ENCODE measurements around the gene NDUFAF8. TPM values are rescaled to one million over a fixed set of nuclear protein-coding genes. Genes with fewer than 3 reads are reported as not detected.

Gene NDUFAF8
- total and polyA plus RNA-seq, 2 donors (not counting 1 experiment from before 2014, with no cell fraction given) = 41.7 to 42.6 TPM

DNA sequence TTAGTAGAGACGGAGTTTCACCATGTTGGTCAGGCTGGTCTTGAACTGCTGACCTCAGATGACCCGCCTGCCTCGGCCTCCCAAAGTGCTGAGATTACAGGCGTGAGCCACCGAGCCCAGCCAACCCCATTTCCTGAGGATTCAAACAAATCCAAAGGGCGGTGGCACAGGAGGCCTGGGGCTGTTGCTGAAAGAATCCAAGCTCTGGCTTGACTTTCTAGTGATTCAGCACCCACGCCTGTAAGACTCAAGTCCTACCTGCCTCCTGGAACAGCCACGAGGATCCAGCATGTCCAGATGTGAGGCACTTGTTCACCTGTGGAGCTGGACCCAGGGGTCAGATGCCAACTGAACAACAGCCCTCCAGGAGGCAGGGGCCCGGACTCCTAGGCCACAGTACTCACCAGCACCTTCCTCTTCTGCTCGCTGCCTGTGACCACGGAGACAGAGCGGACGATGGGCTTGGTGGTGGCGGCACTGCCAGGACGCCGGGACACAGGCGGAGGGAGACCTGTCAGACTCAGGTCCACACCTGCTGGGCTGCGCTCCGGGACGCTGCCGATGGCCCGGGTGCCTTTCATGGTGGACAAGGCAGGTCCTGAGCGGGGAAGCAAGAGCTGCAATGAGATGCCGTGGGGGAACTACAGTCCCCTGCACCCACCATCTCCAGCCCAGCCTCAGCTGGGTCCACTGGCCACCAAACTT lies 19.5 kb upstream of the NDUFAF8 start:
- Mint-ChIP-seq H3K4me3 (no peak overlapping the region), H3K27ac (no peak overlapping the region), H3K9me3 (ENCODE audit: insufficient read depth) (no peaks in the 10 kb centered on the region), H3K4me1 (peaks cover 22% of the 10 kb centered on the region), H3K27me3 (no peaks in the 10 kb centered on the region)
- Histone ChIP-seq H3K9me3 (ENCODE audit: control extremely low read depth in 1 of 3, control insufficient read depth in 2 of 3, insufficient read depth in 1 of 3, low read length in 2 of 3) (no peaks in the 10 kb centered on the region), H3K9ac (ENCODE audit: low read length) (no peak overlapping the region), H3K4me1 (ENCODE audit: control insufficient read depth in 2 of 2, insufficient read depth in 2 of 2, low read length in 2 of 2) (peaks cover 18 to 24% of the 10 kb centered on the region in 2 donors), H3K36me3 (replicated peaks in 1 of 2; ENCODE audit: control extremely low read depth in 1 of 2, control insufficient read depth in 1 of 2, extremely low read depth in 1 of 2, insufficient read depth in 2 of 2, low read length in 1 of 2) (peaks cover 0 to 14% of the 10 kb centered on the region in 2 experiments), H3K79me2 (ENCODE audit: control insufficient read depth, insufficient read depth, low read length) (peaks cover 17% of the 10 kb centered on the region), H3K27me3 (replicated peaks in 1 of 4; ENCODE audit: control extremely low read depth in 1 of 4, control insufficient read depth in 3 of 4, insufficient read depth in 4 of 4, low read length in 3 of 4) (no peaks in the 10 kb centered on the region), H3K4me3 (ENCODE audit: control extremely low read depth in 1 of 5, extremely low read depth in 1 of 5, insufficient read depth in 1 of 5, low read depth in 2 of 5, low read length in 4 of 5) (no peak overlapping the region), H3K27ac (ENCODE audit: low read length in 2 of 2) (no peak overlapping the region), H2AFZ (ENCODE audit: insufficient read depth, low read depth, low read length, poor library complexity, severe bottlenecking) (no peak overlapping the region), H4K20me1 (ENCODE audit: control insufficient read depth, insufficient read depth, low read length, poor library complexity, severe bottlenecking) (peaks cover 9% of the 10 kb centered on the region), H3K4me2 (replicated peaks; ENCODE audit: low read depth, low read length, poor library complexity, severe bottlenecking) (no peak overlapping the region)
- ChIA-PET CTCF (interaction anchor here (0.7 to 1.3 kb wide), 2 partner anchors 77 to 171 kb away, joined by 3 to 4 read pairs; no protein-coding TSS in a partner anchor), POLR2A (no interaction called here)
- WGBS (ENCODE audit: insufficient coverage) = 95% methylated on average over 22 of the region's 24 CpGs
- ATAC-seq (ENCODE audit: low read depth) (no peak), DNase-seq (no peak)
- intact Hi-C loops (cut with micrococcal nuclease) = loop anchor here (5.0 kb wide), 2 partner anchors 77 to 957 kb away; partner anchors contain the start of gene RNF213
- TF ChIP-seq EZH2 (IDR thresholded peaks at IDR 0.05; ENCODE audit: borderline replicate concordance, insufficient read depth, low read depth, low read length, poor library complexity, severe bottlenecking) = no peak
- TF ChIP-seq, protein P1, sequence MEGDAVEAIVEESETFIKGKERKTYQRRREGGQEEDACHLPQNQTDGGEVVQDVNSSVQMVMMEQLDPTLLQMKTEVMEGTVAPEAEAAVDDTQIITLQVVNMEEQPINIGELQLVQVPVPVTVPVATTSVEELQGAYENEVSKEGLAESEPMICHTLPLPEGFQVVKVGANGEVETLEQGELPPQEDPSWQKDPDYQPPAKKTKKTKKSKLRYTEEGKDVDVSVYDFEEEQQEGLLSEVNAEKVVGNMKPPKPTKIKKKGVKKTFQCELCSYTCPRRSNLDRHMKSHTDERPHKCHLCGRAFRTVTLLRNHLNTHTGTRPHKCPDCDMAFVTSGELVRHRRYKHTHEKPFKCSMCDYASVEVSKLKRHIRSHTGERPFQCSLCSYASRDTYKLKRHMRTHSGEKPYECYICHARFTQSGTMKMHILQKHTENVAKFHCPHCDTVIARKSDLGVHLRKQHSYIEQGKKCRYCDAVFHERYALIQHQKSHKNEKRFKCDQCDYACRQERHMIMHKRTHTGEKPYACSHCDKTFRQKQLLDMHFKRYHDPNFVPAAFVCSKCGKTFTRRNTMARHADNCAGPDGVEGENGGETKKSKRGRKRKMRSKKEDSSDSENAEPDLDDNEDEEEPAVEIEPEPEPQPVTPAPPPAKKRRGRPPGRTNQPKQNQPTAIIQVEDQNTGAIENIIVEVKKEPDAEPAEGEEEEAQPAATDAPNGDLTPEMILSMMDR (IDR thresholded peaks at IDR 0.05) = no peak

DNA sequence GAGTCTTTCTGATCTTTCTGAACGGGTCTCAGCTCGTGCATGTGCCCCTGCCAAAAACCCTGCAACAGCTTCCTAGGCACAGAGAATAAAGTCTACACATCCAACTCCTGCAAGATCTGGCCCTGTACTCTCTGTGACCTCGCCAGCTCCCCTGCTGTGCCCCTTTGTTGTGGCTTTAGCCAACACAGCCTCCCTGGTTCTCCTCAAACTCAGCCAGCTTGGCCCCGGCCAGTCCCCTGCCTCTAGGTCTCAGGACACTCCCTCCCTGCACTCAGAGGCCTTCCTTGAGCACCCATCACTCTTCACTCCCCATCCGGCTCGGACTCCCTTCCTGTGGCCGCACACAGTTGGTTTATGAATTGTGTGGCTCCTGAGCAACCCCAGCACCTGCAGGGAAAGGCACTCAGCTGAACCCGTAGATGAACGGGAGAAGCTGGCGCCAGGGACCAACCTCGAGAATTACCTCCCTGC lies 17.7 kb upstream of the NDUFAF8 start:
- ChIA-PET POLR2A (no interaction called here), CTCF (interaction anchor here (0.7 kb wide), 1 partner anchor 120 kb away, joined by 3 read pairs; no protein-coding TSS in a partner anchor)
- H3K4me1 ChIP-seq (ENCODE audit: control insufficient read depth in 2 of 2, insufficient read depth in 2 of 2, low read length in 2 of 2) = peaks cover 18 to 24% of the 10 kb centered on the region in 2 donors
- peaks cover 23% of the 10 kb centered on the region for H3K4me1 Mint-ChIP-seq
- no peak overlapping the region for H3K9ac ChIP-seq (ENCODE audit: low read length)
- no peak for DNase-seq
- intact Hi-C loops (cut with micrococcal nuclease) = loop anchor here (5.0 kb wide), 2 partner anchors 79 to 959 kb away; partner anchors contain the start of gene RNF213
- peaks cover 17% of the 10 kb centered on the region for H3K79me2 ChIP-seq (ENCODE audit: control insufficient read depth, insufficient read depth, low read length)
- no peaks in the 10 kb centered on the region for H3K27me3 Mint-ChIP-seq
- H3K4me2 ChIP-seq (replicated peaks; ENCODE audit: low read depth, low read length, poor library complexity, severe bottlenecking) = peak overlapping the region; percentile 87
- no peak overlapping the region for H2AFZ ChIP-seq (ENCODE audit: insufficient read depth, low read depth, low read length, poor library complexity, severe bottlenecking)
- no peaks in the 10 kb centered on the region for H3K9me3 Mint-ChIP-seq (ENCODE audit: insufficient read depth)
- H3K36me3 ChIP-seq (replicated peaks in 1 of 2; ENCODE audit: control extremely low read depth in 1 of 2, control insufficient read depth in 1 of 2, extremely low read depth in 1 of 2, insufficient read depth in 2 of 2, low read length in 1 of 2) = peaks cover 0 to 14% of the 10 kb centered on the region in 2 experiments
- TF ChIP-seq EZH2 (IDR thresholded peaks at IDR 0.05; ENCODE audit: borderline replicate concordance, insufficient read depth, low read depth, low read length, poor library complexity, severe bottlenecking) = no peak
- TF ChIP-seq, protein P1 (IDR thresholded peaks at IDR 0.05) = no peak
- H4K20me1 ChIP-seq (ENCODE audit: control insufficient read depth, insufficient read depth, low read length, poor library complexity, severe bottlenecking) = peaks cover 9% of the 10 kb centered on the region
- 92% methylated on average over 9 of the region's 11 CpGs for WGBS (ENCODE audit: insufficient coverage)
- H3K9me3 ChIP-seq (ENCODE audit: control extremely low read depth in 1 of 3, control insufficient read depth in 2 of 3, insufficient read depth in 1 of 3, low read length in 2 of 3) = no peaks in the 10 kb centered on the region
- H3K27ac ChIP-seq (ENCODE audit: low read length in 2 of 2) = no peak overlapping the region
- peak overlapping the region; percentile 91 for H3K4me3 Mint-ChIP-seq
- ATAC-seq (ENCODE audit: low read depth) = no peak
- no peaks in the 10 kb centered on the region for H3K27me3 ChIP-seq (replicated peaks in 1 of 4; ENCODE audit: control extremely low read depth in 1 of 4, control insufficient read depth in 3 of 4, insufficient read depth in 4 of 4, low read length in 3 of 4)
- no peak overlapping the region for H3K27ac Mint-ChIP-seq
- H3K4me3 ChIP-seq (ENCODE audit: control extremely low read depth in 1 of 5, extremely low read depth in 1 of 5, insufficient read depth in 1 of 5, low read depth in 2 of 5, low read length in 4 of 5) = no peak overlapping the region

All from B cell (primary cell).